ENCODE measurements around the gene GATAD2A.
A peak's percentile ranks its signal among the peaks of the same experiment; 100 is the strongest.

DNA sequence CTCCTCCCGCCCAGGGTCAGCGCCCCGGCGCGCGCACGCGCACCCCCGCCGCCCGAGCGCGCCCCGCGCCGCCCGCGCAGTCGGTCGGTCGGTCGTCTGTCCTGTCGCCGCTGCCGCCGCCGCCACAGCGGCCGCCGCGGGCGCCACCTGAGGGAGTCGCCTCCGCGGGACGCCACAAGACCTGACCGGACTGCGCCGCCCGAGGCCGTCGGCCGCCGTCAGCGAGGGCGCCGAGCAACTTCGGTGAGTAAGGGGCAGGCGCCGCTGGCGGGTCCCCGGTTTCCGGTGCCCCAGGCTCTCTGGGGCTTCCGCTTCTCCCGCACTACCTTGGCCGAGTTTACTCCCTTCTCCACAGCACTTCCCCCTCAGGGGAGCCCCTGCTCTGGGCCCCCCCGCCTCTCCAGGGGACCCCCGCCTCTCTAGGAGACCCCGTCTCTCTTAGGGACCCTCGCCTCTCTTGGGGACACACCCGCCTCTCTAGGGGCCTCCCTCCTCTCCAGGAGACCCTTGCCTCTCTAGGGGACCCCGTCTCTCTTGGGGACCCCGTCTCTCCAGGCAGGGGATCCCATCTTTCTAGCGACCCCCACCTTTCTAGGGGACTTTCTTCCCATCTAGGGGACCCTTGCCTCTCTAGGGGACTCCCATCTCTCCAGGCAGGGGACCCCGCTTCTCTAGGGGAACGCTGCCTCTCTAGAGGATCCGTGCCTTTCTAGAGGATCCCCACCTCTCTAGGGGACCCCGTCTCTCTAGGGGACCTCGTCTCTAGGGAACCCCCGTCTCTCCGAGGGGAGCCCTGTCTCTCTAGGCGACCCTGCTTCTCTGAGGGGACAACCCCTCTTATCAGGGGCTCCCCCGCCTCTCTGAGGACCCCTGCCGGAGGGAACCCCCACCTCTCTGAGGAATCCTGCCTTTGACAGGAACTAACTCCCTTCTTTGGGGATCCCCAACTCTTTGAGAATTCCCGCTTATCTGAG, 19.3 kb upstream of the GATAD2A start:
- peak in 1 of 4 experiments; percentile 6 for TF ChIP-seq CTCF (IDR thresholded peaks at IDR 0.05)
- TF ChIP-seq POLR2A (IDR thresholded peaks at IDR 0.05) = no peak

Data from prostate gland (tissue), 2 donors.